MG63 (cell line): ENCODE data around the gene BBS9. TPM values are rescaled to one million over a fixed set of nuclear protein-coding genes. Genes with fewer than 3 reads are reported as not detected.

Experiments
- DNase-seq: peaks from one replicate; pipeline ENCODE4 v3.0.0-alpha.2; 2020
- H3K27me3 ChIP-seq: fragments of 250-450 bp; sonication (Bioruptor Pico); 2 replicates; pipeline ENCODE4 v1.5.1; 2020; ENCODE audit warnings: mild to moderate bottlenecking, moderate library complexity
- H3K36me3 ChIP-seq: fragments of 250-450 bp; sonication (Bioruptor Pico); 2 replicates; pipeline ENCODE4 v1.5.1; 2020; ENCODE audit warnings: mild to moderate bottlenecking, moderate library complexity
- H3K4me3 ChIP-seq: fragments of 250-450 bp; sonication (Bioruptor Pico); 2 replicates; pipeline ENCODE4 v1.5.1; 2020; ENCODE audit warnings: mild to moderate bottlenecking, moderate library complexity
- H3K9me3 ChIP-seq: fragments of 250-450 bp; sonication (Bioruptor Pico); 2 replicates; pipeline ENCODE4 v1.5.1; 2020; ENCODE audit warnings: mild to moderate bottlenecking, moderate library complexity
- total RNA-seq: library from RNA; depleted of rRNA; stranded (reverse); fragments of >200 nt; shearing (Covaris generic); gene quantifications from 2 replicates; pipeline ENCODE4 v1.2.3, GENCODE V29; 2014; ENCODE audit warnings: low replicate concordance; rRNA removed

The BBS9 gene
- total RNA-seq, 1 experiment from 2014 or later = 25.7 TPM

DNA sequence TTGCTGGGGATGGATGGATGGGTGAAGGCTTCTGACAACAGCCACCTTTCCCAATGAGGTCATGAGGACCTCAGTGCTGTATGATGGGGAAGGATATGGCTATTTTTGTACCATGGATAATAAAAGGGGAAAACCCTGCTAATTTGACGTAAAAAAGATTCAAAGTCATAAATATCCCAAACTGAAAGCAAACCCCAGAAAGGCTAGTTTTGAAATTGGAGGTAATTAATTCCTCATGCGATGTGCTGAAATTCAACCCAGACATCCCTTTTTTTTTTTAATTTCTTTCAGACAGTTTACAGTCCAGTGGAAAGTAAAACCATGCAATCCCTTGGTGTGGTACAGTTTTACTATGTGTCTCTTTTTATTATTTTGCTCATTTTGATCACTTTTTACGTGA is 521.5 kb downstream of the BBS9 start:
- Histone ChIP-seq H3K36me3 (peaks cover 8% of the 10 kb centered on the region), H3K9me3 (no peaks in the 10 kb centered on the region), H3K27me3 (no peaks in the 10 kb centered on the region), H3K4me3 (no peak overlapping the region)
- DNase-seq = no peak

DNA sequence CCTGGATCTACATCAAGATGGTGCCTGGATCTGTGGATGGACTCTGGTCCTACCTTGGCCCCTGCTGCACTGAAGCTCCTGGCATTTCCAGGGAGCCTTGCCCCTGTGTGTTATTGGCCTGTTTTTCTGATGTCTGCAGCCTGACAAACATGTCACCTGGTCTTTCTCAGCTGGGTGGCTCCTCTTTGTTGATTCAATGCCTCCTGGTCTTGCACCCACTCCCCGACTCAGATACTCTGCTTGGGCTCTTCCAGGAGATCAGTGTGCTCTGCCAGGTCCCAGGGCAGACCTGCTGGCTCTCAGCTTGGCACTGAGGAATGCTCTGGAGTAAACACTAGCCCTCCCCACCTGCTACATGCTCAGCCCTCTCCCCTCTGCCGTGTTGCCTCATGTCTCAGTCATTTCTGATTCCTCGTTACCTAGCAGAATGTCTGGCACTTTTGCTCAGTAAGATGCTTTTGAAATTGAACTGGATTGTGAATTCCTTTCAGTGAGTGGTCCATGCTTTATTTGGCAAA is 522.7 kb downstream of the BBS9 start:
- Histone ChIP-seq H3K27me3 (no peaks in the 10 kb centered on the region), H3K9me3 (no peaks in the 10 kb centered on the region), H3K4me3 (no peak overlapping the region), H3K36me3 (peaks cover 8% of the 10 kb centered on the region)
- no peak for DNase-seq

DNA sequence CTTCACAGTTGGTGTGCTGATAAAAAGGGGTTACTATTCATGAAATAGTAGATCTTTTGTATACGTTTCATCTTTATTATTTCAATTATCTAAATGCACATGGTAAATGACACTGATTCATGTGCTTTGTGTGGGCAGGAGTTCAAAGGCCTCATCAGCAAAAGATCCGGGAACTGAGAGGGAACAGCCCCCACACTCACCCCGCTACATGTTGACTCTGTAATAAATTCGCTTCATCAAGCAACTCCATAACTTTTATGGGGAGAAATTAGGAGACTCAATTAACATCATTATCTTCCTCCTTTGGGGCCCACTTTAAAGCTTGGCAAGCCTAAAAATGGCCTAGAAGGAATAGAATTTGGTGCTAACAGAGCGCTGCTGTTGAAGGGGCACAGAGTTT is 525.3 kb downstream of the BBS9 start:
- no peaks in the 10 kb centered on the region for H3K27me3 ChIP-seq
- H3K4me3 ChIP-seq = no peak overlapping the region
- no peaks in the 10 kb centered on the region for H3K9me3 ChIP-seq
- no peaks in the 10 kb centered on the region; the same call in 1 of the 2 replicates for H3K36me3 ChIP-seq
- no peak for DNase-seq

Other genes starting within 250 kb of the BBS9 start
- 23.4 and 34.0 TPM in 2 replicates for gene KBTBD2, start 237.8 kb upstream of the BBS9 start, total RNA-seq
- 170 TPM in 2 replicates for gene FKBP9, start 172.1 kb upstream of the BBS9 start, total RNA-seq
- 27.8 and 34.2 TPM in 2 replicates for gene NT5C3A, start 66.8 kb upstream of the BBS9 start, total RNA-seq
- 19.2 and 23.3 TPM in 2 replicates for gene RP9, start 20.2 kb upstream of the BBS9 start, total RNA-seq